GM18873 (cell line): ENCODE measurements around the gene DCTN4.
A peak's percentile ranks its signal among the peaks of the same experiment; 100 is the strongest.
"Not testable (repeated sequence)": the region's sequence is repeated elsewhere in the genome, so short reads cannot be mapped to it uniquely, and the experiment has no call there.

ENCODE experiments used
- ATAC-seq: cut with Tn5 transposase; IDR thresholded peaks from one replicate; pipeline ENCODE4 v1.9.1; 2021; ENCODE audit warnings: mild to moderate bottlenecking, moderate library complexity, moderate number of reproducible peaks; ENCODE audit not compliant: unreplicated experiment, low FRiP score

Gene DCTN4

GRCh38 chr5:150778517-150779396 is 19.9 kb upstream of the DCTN4 start, which contains the start of gene SMIM3:
TSS of gene SMIM3 (plus strand) at chr5:150778757. CDS start at chr5:150795441, 16,684 bp downstream.
- ATAC-seq, result peak; percentile 34

- ATAC-seq, result no peak
Measured at GRCh38 chr5:150778088-150778516, 19.3 kb upstream of the DCTN4 start.

GRCh38 chr5:150777685-150778084 is 18.9 kb upstream of the DCTN4 start:
- ATAC-seq, result no peak

- ATAC-seq, result no peak
Measured at GRCh38 chr5:150774145-150774544, 15.3 kb upstream of the DCTN4 start.

DNA sequence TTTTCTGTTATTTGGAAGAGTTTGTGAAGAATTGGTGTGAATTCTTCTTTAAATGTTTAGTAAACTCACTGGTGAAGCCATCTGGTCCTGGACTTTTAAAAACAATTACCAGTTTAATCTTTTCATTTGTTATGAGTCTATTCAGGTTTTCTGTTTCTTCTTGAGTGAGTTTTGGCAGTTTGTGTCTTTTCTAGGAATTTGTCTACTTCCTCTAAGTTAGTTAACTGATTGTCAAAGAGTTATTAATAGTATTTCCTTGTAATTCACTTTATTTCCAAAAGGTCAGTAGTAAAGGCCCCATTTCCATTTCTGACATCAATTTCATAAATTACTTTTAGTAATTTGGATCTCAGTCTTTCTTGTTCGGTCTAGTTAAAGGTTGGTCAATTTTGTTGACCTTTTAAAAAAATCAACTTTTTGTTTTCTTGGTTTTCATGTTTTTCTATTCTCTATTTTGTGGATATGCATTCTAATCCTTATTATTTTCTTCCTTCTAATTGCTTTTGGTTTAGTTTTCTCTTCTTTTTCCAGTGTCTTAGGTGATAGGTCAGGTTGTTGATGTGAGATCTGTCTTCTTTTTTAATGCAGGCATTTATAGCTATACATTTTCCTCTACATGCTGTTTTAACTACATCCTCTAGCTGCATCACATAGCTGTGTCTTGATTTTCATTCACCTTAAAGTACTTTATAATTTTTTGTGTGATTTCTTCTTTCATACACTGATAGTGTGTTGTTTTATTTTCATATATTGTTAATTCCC is 12.4 kb upstream of the DCTN4 start:
- no peak for ATAC-seq

GRCh38 chr5:150766251-150766650 is 7.4 kb upstream of the DCTN4 start:
- no peak for ATAC-seq

DNA sequence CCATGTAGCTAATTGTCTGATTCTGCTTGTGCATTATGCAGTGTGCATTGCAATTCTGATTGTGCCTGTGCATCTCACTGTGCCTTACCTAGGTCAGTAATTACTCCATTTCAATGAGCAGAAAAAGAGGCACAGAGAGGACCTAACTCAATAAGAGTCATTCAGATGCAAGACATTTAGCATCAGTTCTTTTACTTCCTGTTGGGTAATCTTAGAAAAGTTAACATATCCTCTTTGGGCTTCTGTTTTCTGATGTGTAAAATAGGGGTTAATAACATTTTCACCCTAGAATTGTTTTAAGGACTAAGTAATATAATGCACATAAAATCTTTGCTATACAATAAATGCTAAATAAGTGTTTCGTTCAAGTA is 7.0 kb upstream of the DCTN4 start:
- ATAC-seq, result no peak

- no peak for ATAC-seq
Measured at GRCh38 chr5:150765011-150765798, 6.4 kb upstream of the DCTN4 start.

- ATAC-seq, result no peak
Measured at GRCh38 chr5:150764530-150764929, 5.7 kb upstream of the DCTN4 start.

DNA sequence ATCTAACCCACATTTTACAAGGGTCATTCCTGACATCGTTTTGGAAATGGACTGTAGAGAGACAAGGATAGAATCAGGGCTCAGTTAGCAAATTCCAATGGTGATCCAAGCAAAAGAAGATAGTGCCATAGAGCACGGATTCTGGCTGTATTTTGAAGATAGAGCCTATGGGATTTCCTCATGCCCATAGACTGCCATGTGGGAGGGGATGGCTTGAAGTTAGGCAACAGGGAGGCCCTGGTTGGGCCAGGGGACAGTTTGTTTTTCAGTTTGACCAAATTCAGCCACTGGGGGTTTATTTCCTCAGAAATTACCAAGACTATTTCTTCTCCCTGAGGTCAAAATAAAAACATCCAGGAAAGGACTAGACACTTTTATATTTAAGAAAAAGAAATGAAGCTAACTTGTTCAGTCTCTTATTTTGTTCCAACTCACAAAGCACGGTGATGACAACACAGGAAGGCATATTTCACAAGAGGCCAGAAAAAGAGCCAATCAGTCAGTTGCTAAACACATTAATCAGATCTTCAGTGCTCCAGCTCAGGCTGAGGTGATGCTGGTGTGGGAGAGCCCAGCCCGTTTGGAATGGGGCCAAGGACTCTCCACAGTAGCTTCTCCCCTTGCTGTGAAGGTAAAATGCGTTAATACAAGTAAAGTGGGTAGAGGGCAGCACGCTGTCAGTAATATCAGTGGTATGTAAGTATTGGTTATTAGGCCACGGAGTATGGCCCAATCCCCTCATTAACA is 4.4 kb upstream of the DCTN4 start:
- ATAC-seq, result no peak

GRCh38 chr5:150762211-150762610 is 3.4 kb upstream of the DCTN4 start:
- ATAC-seq, result no peak

- ATAC-seq, result no peak
Measured at GRCh38 chr5:150759334-150759583, 442 bp upstream of the DCTN4 start.

- peak; percentile 6 for ATAC-seq
Measured at GRCh38 chr5:150758203-150758530, 650 bp downstream of the DCTN4 start.

DNA sequence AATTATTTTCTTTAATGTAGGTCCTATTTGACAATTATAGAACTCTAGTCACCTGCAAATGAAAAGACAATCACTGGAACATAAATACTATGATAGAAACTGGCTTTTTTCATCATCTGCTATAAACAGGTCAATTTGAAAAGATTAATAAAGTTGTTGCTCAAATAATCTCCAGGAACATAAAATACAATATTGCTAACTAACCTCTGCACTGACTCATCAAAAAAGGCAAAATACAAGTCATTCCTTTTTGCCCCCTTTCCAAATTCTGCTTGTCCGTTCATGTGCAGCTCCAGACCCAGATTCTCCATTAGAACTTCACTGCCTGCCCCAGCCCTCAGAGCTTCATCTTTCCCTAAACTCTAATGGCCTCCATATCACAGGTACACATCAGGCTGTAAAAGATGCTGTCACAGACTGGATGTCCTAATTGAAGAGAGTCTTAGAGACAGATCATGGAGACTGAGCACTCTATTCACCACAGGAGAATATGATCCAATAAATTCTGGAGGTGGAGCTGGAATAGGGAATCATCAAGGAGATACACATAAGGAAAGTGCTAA is 1.6 kb downstream of the DCTN4 start:
- ATAC-seq, result no peak

DNA sequence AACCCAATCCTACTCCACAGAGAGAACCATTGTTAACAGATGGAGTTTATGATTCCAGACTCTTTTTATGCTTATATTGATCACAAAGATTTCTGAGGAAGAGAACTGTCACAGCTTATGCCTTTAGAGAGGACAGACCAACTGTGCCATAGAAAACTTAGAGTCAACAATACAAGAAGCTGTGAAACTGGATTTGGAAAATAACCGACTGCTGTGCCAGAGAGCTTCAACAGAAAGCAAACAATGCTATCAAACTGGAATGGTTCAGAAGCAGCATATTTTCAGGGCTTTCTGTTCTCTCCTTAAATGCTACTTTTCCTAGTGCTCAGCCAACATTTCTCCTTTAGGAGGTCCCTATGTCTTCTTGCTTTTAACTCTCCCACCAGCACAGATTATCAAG is 5.0 kb downstream of the DCTN4 start:
- no peak for ATAC-seq

- no peak for ATAC-seq
Measured at GRCh38 chr5:150753463-150753862, 5.4 kb downstream of the DCTN4 start.

DNA sequence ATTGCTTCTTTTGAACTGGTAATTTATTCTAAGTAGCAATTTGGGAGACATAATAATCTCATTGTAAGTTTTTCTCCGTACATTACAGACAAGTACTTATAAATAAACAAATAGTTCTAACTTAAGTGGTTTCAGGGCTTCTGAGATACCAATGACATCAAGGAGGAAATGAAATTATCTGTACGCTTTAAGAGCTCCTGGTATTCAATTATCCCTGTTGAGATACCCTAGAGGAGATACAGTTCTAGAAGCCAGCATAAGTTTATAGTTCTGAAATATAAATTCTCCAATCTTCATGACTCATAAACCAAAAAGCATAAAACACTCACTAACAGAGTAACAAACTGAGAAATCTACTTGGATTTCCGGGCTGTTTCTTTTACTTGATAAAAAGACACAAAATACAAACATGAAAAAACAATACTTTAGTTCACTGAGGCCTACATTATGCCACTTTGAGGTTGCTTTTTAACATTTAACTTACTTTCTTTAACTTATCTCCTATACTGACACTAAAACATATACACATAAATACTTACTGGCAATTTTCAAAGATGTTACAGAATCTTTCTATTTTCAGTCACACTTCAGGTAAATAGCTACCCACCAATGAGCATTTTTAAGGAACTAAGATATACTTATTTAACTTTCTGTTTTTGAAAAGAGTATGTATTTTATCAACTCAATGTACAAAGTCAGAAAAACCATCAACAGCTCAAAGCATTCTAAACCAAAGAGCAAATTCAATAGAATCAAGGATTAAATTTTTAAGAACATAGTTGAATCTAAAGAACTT is 7.5 kb downstream of the DCTN4 start:
- ATAC-seq, result no peak

DNA sequence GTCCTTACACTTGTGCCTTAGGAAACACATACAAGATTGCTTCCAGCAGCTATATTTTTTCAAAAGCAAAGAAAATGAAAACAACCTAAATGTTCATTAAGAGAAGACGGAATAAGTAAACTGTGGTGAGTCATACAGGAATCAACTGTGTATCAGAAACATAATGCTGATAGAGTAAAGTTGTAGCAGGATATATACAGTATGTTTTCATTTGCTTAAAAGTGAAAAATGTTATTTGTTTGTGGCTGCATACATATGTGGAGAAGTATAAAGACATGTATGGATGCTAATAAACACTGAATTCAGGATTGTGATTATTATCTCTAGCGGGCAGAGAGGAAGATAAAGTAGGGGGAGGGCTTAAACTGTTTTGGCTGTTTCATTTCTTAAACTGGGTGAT is 8.3 kb downstream of the DCTN4 start:
- no peak for ATAC-seq

- ATAC-seq, result not testable (repeated sequence)
Measured at GRCh38 chr5:150743142-150743488, 15.7 kb downstream of the DCTN4 start.
